ENCODE results near the gene TSACC. TPM values are rescaled to one million over a fixed set of nuclear protein-coding genes. Genes with fewer than 3 reads are reported as not detected.

Gene TSACC
- total RNA-seq: not detected

GRCh38 chr1:156338180-156338976, at the start of gene TSACC, which contains the start of gene CCT3:
TSS of gene TSACC (plus strand) at chr1:156338526. CDS start at chr1:156339758, 1,232 bp downstream.
TSS of gene CCT3 (minus strand) at chr1:156338292. CDS start at chr1:156338184, 108 bp downstream.
- H3K9me3 ChIP-seq: no peaks in the 10 kb centered on the region
- H3K4me1 ChIP-seq (ENCODE audit: control insufficient read depth in 1 of 2, low read depth in 2 of 2): peaks cover 12 to 18% of the 10 kb centered on the region in 2 donors
- no peak for TF ChIP-seq CTCF (IDR thresholded peaks at IDR 0.05)
- no peaks in the 10 kb centered on the region for H3K27me3 ChIP-seq (replicated peaks; ENCODE audit: insufficient read depth)
- peak; percentile 99 for DNase-seq (ENCODE audit: low spot score)
- peak within 1 kb of the TSS; percentile 94 for H3K4me3 ChIP-seq
- peak within 1 kb of the TSS; percentile 61 to 68 for H3K27ac ChIP-seq
- peak; percentile 91 for ATAC-seq (ENCODE audit: insufficient number of reproducible peaks, low FRiP score, low read depth)
- peaks cover 5% of the 10 kb centered on the region for H3K36me3 ChIP-seq

GRCh38 chr1:156289857-156290256, 48.5 kb upstream of the TSACC start:
- ATAC-seq (ENCODE audit: insufficient number of reproducible peaks, low FRiP score, low read depth) (no peak), DNase-seq (ENCODE audit: low spot score) (no peak)
- no peaks in the 10 kb centered on the region for H3K36me3 ChIP-seq
- no peak overlapping the region for H3K4me3 ChIP-seq
- peaks cover 7 to 10% of the 10 kb centered on the region in 2 donors for H3K4me1 ChIP-seq (ENCODE audit: control insufficient read depth in 1 of 2, low read depth in 2 of 2)
- no peak overlapping the region for H3K27ac ChIP-seq
- no peak for TF ChIP-seq CTCF (IDR thresholded peaks at IDR 0.05)
- no peaks in the 10 kb centered on the region for H3K9me3 ChIP-seq
- H3K27me3 ChIP-seq (replicated peaks; ENCODE audit: insufficient read depth): no peaks in the 10 kb centered on the region

- H3K36me3 ChIP-seq: no peaks in the 10 kb centered on the region
- H3K27ac ChIP-seq: peak overlapping the region; percentile 64 to 77
- ATAC-seq (ENCODE audit: insufficient number of reproducible peaks, low FRiP score, low read depth): peak; percentile 38
- peaks cover 8 to 17% of the 10 kb centered on the region in 2 donors for H3K4me1 ChIP-seq (ENCODE audit: control insufficient read depth in 1 of 2, low read depth in 2 of 2)
- DNase-seq (ENCODE audit: low spot score): peak; percentile 81
- H3K9me3 ChIP-seq: no peaks in the 10 kb centered on the region
- no peaks in the 10 kb centered on the region for H3K27me3 ChIP-seq (replicated peaks; ENCODE audit: insufficient read depth)
- peak overlapping the region; percentile 69 for H3K4me3 ChIP-seq
- no peak for TF ChIP-seq CTCF (IDR thresholded peaks at IDR 0.05)
Measured at GRCh38 chr1:156291226-156292061, 46.9 kb upstream of the TSACC start.

GRCh38 chr1:156293098-156293434, 45.3 kb upstream of the TSACC start:
- ATAC-seq (ENCODE audit: insufficient number of reproducible peaks, low FRiP score, low read depth) (no peak), DNase-seq (ENCODE audit: low spot score) (no peak)
- Histone ChIP-seq H3K4me3 (no peak overlapping the region), H3K27ac (no peak overlapping the region), H3K36me3 (no peaks in the 10 kb centered on the region), H3K9me3 (no peaks in the 10 kb centered on the region), H3K4me1 (ENCODE audit: control insufficient read depth in 1 of 2, low read depth in 2 of 2) (peaks cover 8 to 17% of the 10 kb centered on the region in 2 donors), H3K27me3 (replicated peaks; ENCODE audit: insufficient read depth) (no peaks in the 10 kb centered on the region)
- TF ChIP-seq CTCF (IDR thresholded peaks at IDR 0.05): no peak

GRCh38 chr1:156293895-156294294, 44.4 kb upstream of the TSACC start:
- Histone ChIP-seq H3K36me3 (no peaks in the 10 kb centered on the region), H3K4me1 (ENCODE audit: control insufficient read depth in 1 of 2, low read depth in 2 of 2) (peaks cover 8 to 17% of the 10 kb centered on the region in 2 donors), H3K27me3 (replicated peaks; ENCODE audit: insufficient read depth) (no peaks in the 10 kb centered on the region), H3K27ac (no peak overlapping the region), H3K4me3 (no peak overlapping the region), H3K9me3 (no peaks in the 10 kb centered on the region)
- DNase-seq (ENCODE audit: low spot score) (no peak), ATAC-seq (ENCODE audit: insufficient number of reproducible peaks, low FRiP score, low read depth) (no peak)
- no peak for TF ChIP-seq CTCF (IDR thresholded peaks at IDR 0.05)

All from thoracic aorta (tissue), 2 donors.